T-helper 9 cell (primary cell): ENCODE results near the gene VWA5B2.

ENCODE experiments used
- DNase-seq: peaks from one replicate; pipeline ENCODE4 v3.0.0-alpha.2; 2020

Gene VWA5B2

DNA sequence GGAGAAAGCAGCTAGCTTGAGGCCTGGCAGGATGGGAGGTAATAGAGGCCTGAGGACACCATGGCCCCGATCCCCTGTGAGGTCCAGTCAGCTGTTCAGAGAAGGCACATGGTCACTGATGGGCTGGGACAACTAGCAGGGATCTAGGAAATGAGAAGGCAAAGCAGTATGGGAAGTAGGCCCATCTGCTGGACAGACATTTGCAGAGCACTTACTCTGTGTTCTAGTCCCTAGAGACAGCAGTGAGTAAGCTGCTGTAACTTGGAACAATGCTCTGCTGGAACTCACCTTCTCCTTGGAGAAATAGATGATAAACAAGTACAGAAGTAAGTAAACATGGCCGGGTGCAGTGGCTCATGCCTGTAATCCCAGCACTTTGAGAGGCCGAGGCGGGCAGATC lies 53.6 kb downstream of the VWA5B2 start:
- DNase-seq = no peak

DNA sequence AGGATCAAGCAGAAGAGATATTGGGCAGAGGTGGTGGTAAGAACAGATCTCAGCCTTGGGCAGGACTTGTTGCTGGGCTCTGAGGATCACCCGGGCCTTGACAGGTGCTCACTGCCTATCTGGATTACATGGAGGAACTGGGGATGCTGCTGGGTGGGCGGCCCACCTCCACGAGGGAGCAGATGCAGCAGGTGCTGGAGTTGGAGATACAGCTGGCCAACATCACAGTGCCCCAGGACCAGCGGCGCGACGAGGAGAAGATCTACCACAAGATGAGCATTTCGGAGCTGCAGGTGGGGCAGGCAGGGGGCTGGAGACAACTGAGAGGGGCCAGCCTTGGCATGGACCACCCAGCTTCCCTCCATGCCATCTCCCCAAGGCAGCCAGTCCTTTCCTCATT lies 54.3 kb downstream of the VWA5B2 start:
- DNase-seq = no peak

DNA sequence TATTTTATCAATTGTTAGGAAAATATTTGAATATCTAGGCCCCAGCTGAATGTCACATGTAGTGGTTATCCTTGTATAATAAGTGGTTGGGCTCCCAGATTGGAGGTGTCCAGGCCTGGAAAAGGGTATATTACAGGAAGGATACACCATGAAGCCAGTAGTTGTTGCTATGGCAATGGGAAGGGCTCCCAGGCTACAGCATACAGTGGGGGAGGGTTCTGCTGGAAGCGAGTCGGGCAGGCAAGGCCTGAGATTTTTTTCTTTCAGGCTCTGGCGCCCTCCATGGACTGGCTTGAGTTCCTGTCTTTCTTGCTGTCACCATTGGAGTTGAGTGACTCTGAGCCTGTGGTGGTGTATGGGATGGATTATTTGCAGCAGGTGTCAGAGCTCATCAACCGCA lies 55.3 kb downstream of the VWA5B2 start:
- no peak for DNase-seq

DNA sequence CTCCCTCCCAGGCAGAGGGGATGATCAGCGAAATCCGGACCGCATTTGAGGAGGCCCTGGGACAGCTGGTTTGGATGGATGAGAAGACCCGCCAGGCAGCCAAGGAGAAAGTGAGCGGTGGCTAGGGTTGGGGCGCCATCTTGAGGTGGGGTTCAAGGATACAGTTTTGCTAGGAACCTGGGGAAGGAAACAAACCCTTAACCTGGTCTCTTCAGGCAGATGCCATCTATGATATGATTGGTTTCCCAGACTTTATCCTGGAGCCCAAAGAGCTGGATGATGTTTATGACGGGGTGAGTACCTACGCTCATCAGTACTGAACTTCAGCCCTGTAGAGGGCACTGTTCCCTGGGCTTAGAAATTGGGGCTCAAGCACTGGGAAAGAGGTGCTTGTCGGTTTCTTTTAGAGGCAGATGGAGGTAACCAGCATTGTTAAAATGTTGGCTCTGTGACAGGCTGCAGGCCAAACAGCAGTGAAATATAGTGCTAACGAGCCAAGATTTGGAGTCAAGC lies 60.1 kb downstream of the VWA5B2 start:
- DNase-seq = peak; percentile 54

DNA sequence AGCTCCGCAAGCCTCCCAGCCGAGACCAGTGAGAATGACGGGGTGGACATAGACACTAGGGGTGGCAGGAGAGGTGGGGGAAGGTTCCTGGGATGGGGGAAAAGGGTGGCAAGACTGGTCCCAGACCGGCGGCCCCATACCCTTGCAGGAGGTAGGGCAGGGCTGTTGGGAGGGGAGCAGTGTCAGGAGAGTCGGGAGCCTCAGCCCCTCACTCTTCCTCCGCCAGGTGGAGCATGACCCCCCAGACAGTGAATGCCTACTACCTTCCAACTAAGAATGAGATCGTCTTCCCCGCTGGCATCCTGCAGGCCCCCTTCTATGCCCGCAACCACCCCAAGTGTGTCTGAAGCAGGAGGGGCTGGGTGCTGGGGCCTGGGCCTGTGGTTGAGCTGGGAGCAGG lies 60.9 kb downstream of the VWA5B2 start:
- DNase-seq = no peak

DNA sequence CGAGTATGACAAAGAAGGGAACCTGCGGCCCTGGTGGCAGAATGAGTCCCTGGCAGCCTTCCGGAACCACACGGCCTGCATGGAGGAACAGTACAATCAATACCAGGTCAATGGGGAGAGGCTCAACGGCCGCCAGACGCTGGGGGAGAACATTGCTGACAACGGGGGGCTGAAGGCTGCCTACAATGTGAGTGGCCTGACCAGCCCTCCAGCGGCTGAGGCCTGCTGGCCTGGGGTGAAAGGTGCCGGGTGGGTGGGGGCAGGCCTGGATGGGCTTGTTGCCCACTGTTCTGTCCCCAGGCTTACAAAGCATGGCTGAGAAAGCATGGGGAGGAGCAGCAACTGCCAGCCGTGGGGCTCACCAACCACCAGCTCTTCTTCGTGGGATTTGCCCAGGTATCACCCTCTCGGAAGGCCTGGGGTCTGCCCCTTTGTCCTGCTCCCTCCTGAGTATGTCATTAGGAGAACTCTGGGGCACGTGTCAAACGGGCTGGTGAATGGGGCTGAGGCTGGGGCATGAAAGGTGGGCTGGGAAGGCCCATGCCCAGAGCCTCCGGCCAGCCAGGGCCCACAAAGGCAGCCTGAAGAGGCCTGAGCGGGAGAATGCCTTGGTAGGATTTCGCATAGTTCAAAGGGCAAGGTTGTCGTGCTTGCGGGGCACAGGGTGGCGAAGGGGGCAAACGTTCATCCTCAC lies 61.8 kb downstream of the VWA5B2 start:
- DNase-seq = no peak
